GM19035 (cell line): ENCODE measurements around the gene PFN2.
A peak's percentile ranks its signal among the peaks of the same experiment; 100 is the strongest.
"Not testable (repeated sequence)": the region's sequence is repeated elsewhere in the genome, so short reads cannot be mapped to it uniquely, and the experiment has no call there.

Experiments used
- ATAC-seq: cut with Tn5 transposase; IDR thresholded peaks from one replicate; pipeline ENCODE4 v1.9.1; 2021; ENCODE audit not compliant: unreplicated experiment

Gene PFN2

DNA sequence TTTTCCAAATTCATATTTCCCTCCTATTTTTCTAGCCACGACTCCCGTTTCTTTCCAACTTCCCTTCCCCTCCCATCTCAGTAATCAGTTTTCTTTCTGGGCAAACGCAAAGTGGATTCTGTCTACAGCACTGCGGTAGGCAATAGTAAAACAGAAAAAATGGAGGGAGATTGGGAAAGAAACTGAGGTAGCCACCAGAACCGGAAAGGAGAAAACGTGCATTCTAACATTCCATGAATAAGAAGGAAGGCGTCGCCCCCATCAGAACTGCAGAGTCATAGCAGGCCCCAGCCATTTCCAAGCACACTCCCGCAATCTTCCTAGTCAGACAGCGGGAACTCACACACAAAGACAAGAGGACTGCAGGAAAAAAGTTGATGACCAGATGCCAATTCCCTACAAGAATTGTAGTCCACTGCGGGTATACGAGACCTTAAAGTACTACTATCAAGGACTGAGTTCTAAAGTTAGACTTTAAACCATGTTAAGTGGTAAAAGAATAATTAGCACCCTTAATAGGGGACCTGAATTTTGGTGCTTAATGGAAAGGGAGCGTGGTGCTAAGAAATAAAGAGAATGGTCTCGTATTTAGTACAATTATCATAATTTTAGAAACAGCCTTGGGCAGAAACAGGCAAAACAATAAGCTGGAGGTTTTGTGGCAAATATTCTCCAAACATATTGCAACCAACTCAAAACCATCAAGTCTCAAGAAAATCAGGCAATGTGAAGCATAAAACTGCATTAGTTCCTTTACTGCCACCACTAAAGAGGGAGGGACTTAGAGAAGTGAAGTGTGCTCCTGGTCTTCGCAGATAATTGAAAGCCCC lies 1.4 kb downstream of the PFN2 start:
- no peak for ATAC-seq

DNA sequence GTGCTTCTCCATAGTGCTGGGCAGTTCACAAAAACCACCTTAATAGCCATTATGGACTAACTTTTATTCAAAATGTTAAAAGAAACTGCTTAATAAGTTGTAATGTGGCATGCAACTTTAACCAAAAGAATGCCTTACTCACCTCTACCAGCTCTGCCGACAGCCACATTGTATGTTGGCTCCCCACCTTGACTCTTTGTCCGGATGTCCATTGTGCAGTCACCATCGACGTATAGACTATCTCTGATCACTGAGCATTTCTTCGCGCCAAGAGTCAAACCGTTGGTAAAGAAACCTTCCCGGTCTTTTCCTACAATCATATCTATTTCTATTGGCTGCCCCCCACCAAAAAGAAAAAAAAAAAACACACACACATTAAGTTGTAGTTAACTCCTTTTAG lies 2.5 kb downstream of the PFN2 start:
- no peak for ATAC-seq

DNA sequence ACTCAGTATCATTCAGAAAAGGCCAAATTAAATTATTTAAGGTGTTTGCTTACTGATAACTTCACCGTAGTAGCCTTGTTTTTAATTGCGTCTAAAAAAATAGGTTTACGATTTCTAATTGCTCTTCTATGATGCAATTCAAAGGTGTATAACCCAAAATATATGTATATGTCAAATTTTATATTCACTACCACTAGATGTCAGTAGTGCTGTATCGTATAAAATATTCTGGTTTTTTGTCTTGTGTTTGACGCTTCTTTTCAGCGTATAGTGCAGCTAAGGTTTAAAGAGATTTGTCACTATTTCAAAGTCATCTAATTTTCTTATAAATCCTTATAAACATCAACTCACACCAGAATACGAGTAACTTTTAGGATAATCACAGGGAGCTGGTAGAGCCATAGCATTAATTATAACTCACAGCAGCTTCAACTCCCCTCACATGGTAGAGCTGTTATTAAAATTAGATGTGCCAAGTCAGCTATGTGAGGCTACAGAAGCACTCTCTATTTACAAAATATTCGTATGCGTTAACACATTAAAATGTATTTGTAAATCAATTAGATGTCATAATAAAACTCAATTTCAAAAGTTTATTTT lies 3.5 kb downstream of the PFN2 start:
- no peak for ATAC-seq

DNA sequence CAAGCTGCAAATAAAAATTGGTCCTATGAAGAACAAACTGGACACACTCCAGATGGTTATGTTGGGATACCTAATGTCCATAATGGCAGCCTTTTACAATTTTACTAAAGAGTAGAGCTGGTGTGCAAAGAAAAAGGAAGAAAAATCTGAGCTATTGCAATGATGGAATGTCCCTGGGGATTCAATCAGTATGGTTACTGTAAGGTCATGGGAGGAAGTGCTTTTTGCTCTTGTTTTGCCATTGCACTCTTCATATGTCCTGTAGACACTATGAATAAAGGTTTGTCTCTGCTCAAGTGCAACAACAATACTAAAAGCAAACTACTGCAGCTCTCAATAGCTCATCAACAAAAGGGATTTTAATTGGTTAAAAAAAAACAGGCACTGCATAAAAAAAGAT lies 5.4 kb downstream of the PFN2 start:
- ATAC-seq = no peak

DNA sequence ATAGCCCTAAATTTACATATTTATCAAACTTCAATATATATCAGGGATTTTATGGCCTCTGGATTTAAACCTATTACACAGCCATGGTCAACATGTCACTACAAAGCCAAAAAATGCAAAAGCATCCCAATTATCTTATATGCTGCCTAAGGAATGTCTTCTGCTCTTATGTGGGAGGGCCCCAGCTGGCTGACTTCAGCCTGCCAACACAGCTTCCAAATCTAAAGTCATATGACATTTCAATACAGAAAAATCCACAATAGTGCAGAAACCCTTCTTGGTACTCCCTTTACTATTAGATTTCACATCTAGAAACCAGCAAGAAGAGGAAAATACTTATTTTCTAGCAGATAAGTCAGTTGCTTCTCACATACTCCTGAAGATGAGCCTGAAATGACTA lies 6.4 kb downstream of the PFN2 start:
- ATAC-seq = no peak

DNA sequence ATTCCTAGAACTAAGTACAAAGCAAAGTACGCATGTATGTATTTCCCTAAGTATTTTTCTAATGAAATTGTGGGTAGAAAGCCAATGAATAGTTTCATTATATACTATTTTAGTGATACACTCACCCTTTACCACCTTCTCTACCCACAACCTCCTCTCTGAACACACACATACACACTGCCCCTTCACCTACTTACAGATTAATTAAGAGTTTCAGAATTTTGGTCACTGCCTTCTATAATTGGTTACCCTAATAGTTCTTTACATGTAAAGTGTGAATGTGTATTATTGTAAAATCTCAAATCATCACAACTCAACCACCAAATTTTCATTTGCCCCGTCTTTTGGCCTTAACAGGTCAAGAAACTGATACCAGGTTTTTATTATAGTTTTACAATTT lies 7.2 kb downstream of the PFN2 start:
- ATAC-seq = no peak

DNA sequence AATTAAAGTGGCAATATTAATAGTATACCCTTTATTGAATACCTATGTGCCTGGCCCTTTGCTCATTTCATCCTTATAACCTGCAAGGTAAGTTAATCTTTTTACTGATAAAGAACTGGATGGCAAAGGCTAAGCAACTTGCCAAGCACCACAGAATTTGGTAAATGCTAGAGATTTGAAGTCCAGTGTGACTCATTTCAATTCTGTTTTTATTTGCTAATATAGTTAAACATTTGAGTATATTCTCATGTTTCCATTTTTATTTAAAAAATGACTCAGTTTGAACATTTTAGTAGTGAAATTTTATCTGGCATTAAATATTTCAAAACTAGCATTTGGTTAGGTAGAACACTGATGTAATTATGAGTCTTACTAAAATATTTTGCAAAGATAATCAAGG lies 11.3 kb downstream of the PFN2 start:
- ATAC-seq = no peak

DNA sequence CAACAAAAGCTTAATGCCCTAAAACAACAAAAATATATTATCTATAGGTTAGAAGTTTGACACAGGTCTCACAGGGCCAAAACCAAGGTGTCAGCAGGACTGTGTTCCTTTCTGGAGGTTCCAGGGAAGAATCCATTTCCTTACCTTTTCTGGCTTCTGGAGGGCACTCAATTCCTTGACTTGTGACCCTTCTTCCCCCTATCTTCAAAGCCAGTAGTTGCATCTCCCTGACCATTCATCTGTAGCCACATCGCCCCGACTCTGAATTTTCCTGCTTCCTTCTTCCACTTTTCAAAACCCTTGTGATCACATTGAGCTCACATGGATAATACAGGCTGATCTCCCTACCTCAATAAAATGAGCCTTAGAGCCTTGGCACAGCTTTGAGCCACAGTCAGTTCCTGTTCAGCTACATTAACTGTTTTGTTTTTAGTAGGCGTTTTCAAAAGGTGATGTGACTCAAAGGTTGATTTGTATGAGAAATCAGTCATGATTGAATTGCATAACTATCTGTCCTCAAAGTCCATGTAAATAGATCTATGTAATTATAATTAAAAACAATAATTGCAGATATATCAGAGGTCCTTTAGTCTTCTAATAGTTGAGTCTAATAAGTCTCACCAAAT lies 12.4 kb downstream of the PFN2 start:
- no peak for ATAC-seq

DNA sequence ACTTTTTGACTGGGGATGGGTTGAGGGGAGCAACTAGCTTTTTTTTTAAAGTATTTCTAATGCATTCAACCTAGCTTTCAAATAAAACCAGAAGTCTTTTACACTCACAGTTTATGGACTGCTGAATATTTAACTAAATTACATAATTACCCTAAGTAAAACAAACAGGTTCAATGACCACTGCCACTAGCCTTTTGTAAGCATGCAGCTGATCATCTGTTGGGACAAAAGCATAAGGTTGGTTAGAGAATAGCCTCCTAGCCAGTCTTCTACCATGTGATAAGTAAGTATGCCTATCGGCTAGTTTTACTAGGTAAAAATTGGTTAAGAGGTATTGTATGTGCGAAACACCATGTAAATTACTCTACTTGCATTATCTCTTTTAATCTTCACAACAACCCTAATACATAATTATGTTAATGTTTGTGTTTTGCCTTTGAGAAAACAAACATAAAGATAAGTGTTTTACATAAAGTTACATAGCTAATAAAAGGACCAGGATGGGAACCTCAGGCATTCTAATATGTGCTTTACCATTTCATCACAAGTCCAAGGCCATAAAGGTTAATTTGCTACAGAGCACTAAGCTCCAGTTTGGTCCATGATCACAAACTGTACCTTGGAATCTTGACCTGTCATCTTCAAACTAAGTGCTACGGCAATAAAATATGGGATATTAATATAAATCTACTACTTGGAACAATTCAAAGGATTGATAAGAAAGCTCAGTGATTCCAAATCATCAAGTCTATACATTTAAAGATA lies 13.2 kb downstream of the PFN2 start:
- no peak for ATAC-seq

DNA sequence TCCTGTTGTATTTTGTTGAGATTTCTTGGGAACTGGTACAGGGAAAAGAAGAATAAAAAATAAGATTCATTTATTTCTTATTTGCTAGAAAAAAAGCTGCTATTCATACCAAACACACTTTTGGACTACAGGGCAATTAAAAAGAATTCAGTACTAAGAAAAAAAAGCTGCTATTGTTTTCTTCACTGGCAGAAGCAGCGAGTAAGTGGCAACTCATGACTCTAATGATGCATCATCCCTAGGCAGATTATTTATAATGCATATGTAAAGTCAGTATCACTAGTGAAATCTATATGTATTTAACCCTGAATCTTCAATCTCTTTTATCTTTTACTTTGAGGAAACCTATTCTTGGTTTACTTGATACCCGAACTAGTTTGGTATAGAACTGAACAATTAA lies 15.2 kb downstream of the PFN2 start:
- no peak for ATAC-seq

DNA sequence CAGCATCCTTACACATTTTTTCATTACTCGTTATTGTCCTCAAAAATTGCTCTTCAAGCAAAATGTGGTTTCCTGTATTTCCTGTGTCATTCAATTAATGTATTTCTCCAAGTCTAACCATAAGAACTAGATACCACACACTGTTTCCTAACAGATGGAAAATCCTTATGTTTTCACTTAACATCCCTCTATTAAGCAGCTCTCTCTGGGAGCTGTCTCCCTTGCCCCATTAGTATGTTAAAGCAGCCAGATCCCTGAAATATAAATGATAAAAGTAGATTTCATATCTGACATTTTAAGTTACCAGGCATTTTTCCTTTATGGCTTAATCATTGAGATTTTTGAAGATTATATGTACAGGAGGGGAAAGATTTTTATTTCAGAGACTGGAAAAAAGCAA lies 15.9 kb downstream of the PFN2 start:
- no peak for ATAC-seq

DNA sequence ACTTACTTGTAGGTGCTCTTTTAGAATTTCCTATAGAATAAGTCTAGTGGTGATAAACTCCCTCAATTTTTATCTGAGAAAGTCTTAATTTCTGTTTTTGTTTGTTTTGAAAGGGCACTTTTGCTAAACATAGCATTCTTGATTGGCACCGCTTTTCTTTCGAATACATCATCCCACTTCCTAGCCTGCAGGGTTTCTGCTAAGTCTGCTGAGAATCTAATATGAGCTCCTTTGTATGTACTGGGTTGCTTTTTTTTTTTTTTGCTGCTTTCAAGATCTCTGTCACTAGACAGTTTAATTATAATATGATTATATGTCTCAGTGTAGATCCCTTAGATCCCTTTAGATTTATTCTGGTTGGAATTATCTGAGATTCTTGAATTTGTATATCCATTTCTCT lies 21.5 kb downstream of the PFN2 start:
- ATAC-seq = no peak

DNA sequence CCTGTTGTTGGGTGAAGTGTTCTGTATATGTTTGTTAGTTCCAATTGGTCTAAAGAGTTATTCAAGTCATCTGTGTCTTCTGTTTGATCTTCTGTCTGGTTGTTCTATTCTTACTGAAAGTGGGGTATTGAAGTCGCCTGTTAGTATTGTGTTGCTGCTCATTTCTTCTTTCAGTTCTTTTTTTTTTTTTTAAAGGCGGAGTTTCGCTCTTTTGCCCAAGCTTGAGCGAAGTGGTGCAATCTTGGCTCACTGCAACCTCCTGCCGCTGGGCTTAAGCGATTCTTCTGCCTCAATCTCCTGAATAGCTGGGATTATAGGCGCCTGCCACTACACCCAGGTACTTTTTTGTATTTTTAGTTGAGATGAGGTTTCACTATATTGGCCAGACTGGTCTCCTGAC lies 23.5 kb downstream of the PFN2 start:
- no peak for ATAC-seq

DNA sequence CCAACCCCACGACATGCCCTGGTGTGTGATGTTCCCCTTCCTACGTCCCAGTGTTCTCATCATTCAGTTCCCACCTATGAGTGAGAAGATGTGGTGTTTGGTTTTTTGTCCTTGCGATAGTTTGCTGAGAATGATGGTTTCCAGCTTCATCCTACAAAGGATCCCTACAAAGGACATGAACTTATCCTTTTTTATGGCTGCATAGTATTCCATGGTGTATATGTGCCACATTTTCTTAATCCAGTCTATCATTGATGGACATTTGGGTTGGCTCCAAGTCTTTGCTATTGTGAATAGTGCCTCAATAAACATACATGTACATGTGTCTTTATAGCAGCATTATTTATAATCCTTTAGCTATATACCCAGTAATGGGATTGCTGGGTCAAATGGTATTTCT lies 26.7 kb downstream of the PFN2 start:
- ATAC-seq = not testable (repeated sequence)

DNA sequence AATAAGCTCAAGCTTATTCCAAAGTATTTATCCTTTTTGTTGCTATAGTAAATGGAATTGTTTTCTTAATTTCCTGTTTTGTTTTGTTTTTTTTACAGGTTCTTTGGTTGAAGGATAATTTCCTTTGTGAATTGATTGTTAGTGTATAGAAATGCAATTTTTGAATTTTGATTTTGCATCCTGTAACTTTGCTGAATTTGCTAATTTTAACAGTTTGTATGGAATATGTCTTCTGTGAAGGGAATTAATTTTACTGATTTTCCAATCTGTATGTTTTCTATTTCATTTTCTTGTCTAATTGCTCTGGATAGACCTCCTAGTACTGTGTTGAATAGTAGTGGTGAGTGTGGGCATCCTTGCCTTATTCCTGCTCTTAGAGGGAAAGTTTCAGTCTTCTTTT lies 28.3 kb downstream of the PFN2 start:
- no peak for ATAC-seq

DNA sequence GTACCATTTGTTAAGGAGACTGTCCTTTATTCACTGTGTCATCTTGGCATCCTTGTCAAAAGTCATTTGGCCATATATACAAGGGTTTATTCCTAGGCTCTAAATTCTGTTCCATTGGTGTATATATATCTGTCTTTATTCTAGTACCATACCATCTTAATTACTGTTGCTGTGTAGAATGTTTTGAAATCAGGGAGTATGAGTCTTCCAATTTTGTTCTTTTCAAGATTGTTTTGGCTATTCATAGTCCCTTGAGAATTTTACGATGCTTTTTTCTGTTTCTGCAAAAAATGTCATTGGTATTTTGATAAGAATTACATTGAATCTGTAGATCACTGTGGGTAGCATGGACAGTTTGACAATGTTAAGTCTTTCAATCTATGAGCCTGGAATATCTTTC lies 28.7 kb downstream of the PFN2 start:
- no peak for ATAC-seq

DNA sequence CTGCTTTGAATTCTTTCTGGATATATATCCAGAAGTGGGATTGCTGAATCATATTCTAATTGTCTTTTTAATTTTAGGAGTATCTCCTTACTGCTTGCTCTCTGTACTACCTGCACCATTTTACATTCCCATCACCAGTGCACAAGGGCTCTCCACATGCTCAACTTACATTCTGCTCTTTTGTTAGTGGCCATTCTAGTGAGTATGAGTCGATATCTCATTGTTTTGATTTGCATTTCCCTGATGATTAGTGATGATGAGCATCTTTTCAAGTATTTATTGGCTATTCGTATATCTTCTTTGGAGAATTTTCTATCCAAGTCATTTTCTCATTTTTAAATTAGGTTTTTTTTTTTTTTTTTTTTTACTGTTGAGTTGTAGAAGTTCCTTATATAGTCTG lies 29.5 kb downstream of the PFN2 start:
- ATAC-seq = no peak

DNA sequence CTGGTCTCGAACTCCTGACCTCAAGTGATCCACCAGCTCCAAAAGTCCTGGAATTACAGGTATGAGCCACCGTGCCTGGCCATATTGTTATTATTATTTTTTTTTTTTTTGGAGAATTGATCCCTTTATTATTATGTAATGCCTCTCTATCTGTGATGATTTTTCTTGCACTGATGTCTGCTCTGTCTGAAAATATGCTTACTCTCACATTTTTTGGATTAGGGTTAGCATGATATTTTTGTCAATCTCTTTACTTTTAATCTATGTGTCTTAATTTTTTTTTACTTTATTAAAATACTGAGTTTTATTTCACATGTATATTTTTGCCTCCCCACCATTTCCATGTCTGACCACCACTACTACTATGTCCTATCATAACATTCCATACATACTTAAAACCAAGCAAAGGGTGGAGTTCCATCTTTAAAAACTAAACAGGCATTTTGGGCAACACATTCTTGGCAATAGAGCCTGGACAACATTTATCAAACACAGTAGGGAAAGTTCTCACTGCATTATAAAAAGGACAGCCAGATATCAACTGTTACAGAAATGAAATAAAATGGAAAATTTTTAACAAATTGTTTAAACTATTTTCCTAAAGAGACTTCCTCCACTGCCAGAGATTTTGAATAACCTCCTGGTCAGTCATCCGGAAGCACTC lies 32.2 kb downstream of the PFN2 start:
- not testable (repeated sequence) for ATAC-seq

DNA sequence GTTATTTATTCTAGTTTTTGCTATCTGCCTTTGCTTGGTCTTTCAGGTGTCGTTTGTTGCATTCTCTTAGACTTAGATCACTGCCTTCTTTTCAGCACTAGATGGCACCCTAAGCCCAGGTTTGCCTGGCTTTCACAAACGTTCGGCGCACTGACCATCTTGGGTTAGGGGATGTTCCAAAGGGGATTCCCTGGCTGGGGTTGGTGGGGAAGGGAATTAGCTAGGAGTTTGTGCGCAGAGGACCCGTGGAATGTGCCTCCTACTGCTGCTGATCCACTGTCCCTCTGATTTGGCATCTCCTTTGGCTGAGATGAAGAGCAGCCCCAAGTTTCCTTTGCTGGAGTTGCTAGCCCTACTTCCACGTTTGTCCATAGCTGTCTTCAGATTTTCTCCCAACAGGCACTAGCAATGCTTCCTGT lies 33.9 kb downstream of the PFN2 start:
- peak; percentile 71 for ATAC-seq

DNA sequence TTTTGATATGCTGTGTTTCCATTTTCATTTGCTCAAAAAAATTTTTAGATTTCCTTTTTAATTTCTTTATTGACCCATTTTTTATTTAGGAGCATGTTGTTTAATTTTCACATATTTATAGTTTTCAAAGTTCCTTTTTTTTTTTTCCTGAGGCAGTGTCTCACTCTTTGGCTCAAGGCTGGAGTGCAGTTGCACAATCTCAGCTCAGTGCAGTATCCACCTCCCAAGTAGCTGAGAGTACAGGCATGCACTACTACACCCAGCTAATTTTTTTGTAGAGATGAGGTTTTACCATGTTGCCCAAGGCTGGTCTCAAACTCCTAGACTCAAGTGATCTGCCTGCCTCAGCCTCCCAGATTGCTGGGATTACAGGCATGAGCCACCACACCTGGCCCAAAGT lies 36.2 kb downstream of the PFN2 start:
- no peak for ATAC-seq

DNA sequence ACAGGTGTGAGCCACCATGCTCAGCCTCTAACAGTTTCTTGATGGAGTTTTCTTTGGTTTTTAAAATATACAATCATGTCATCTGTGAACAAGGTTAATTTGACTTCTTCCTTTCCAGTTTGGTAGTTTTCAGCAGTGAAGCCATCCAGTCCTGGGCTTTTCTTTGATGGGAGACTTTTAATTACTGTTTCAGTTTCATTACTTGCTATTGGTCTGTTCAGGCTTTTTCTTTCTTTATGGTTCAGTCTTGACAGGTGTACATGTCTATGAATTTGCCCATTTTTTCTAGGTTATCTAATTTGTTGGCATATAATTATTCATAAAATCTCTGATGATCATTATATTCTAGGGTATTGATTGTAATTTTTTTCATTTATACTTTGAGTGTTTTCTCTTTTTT lies 36.8 kb downstream of the PFN2 start:
- ATAC-seq = no peak
